Hepatocyte (in vitro differentiated cells): Measurements from ENCODE around the gene SIM2.

Experiments used
- CTCF ChIP-seq: fragments of 200-600 bp; sonication (generic); IDR thresholded peaks from 2 replicates; pipeline ENCODE4 v1.5.1; 2016; ENCODE audit warnings: antibody characterized with exemption, mild to moderate bottlenecking; ENCODE audit not compliant: poor library complexity
- EZH2 ChIP-seq: fragments of 200-600 bp; sonication (generic); IDR thresholded peaks from 2 replicates; pipeline ENCODE4 v1.6.1; 2016; ENCODE audit warnings: antibody characterized with exemption, mild to moderate bottlenecking, borderline replicate concordance
- EZH2phosphoT487 ChIP-seq: fragments of 200-600 bp; sonication (generic); IDR thresholded peaks from one replicate; pipeline ENCODE4 v1.6.1; 2018; ENCODE audit warnings: antibody characterized with exemption, mild to moderate bottlenecking, low read depth, moderate library complexity; ENCODE audit not compliant: unreplicated experiment, severe bottlenecking

DNA sequence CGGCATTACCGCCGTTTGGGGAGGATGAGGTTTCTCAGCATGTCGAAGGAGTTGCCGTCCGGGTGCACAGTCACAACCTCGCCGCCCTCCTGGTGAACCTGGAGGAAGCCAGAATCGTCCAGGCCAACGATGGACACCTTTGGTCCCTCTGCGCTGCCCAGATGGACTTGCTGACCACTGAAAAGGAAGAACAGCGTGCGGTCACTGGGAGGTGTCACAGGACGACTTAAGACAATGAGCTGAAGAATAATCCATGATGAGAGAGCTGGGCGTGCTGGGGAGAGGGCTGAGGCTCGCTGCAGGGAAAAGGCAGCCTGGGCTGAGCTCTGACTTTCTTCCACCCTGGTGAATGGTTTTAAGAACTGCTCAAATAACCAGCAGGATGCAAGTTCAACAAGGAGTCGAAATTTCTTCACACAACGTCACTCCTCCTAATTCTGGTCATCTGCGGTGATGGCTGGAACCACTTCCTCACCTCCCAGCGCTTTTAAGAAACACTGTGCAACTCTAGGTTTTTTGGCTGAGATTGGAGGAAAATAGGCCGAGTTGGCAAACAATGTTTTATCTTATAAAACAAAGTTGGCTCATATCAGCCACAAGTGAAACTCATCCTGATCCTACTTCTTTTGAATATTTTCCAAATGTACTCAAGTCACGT is 55.5 kb downstream of the SIM2 start:
- TF ChIP-seq CTCF = no peak
- no peak for TF ChIP-seq EZH2
- TF ChIP-seq EZH2phosphoT487 = no peak
